PC-3 (cell line): ENCODE measurements around the gene ALDOC. TPM values are rescaled to one million over a fixed set of nuclear protein-coding genes. Genes with fewer than 3 reads are reported as not detected.

ENCODE experiments used
- ATAC-seq: fragments of 200-7000 bp; cut with Tn5 transposase; 2 replicates; pipeline ENCODE4 v1.9.1; 2020; ENCODE audit warnings: mild to moderate bottlenecking, moderate library complexity
- BruUV-seq: library from RNA; stranded (reverse); fragments of 400-500 nt; replicated peaks from 2 replicates; lab custom pipeline; 2021; lab: Mats Ljungman, UMichigan
- CTCF ChIA-PET: fragments of 300-600 bp; sonication (Branson Sonifier 250); formaldehyde crosslinking; loops from one replicate; lab custom pipeline; 2022; ENCODE audit warnings: antibody characterized with exemption; lab: Charles Lee
- POLR2A ChIA-PET: fragments of 300-600 bp; sonication (Branson Sonifier 250); formaldehyde crosslinking; loops from one replicate; lab custom pipeline; 2022; ENCODE audit warnings: antibody characterized with exemption; ENCODE audit not compliant: unreplicated experiment; lab: Charles Lee
- DNase-seq: peaks from one replicate; pipeline ENCODE4 v3.0.0-alpha.2; 2015
- H2AFZ ChIP-seq: fragments of 300-600 bp; sonication (generic); 2 replicates; pipeline ENCODE4 v1.6.0; 2016; ENCODE audit warnings: antibody characterized with exemption, low read length
- H3F3A ChIP-seq: fragments of 300-600 bp; sonication (generic); one replicate; pipeline ENCODE4 v1.6.0; 2017; ENCODE audit warnings: antibody characterized with exemption, low read length, control low read depth, mild to moderate bottlenecking; ENCODE audit not compliant: unreplicated experiment
- H3K27ac ChIP-seq: fragments of 300-600 bp; sonication (generic); 2 replicates; pipeline ENCODE4 v1.5.1; 2016; ENCODE audit warnings: mild to moderate bottlenecking, low read length
- H3K27me3 ChIP-seq: fragments of 300-600 bp; sonication (generic); 2 replicates; pipeline ENCODE4 v1.6.1; 2016; ENCODE audit warnings: low read length, mixed read lengths
- H3K36me3 ChIP-seq: fragments of 300-600 bp; sonication (generic); 2 replicates; pipeline ENCODE4 v1.6.1; 2016; ENCODE audit warnings: low read depth, mixed run types, low read length, mixed read lengths
- H3K4me1 ChIP-seq: fragments of 300-600 bp; sonication (generic); 2 replicates; pipeline ENCODE4 v1.5.1; 2016; ENCODE audit warnings: low read length; ENCODE audit not compliant: insufficient read depth
- H3K4me2 ChIP-seq: fragments of 300-600 bp; sonication (generic); 2 replicates; pipeline ENCODE4 v1.6.0; 2016; ENCODE audit warnings: low read length
- H3K4me3 ChIP-seq: fragments of 300-600 bp; sonication (generic); 2 replicates; pipeline ENCODE4 v1.5.1; 2016; ENCODE audit warnings: mild to moderate bottlenecking, low read length, mixed read lengths
- H3K79me2 ChIP-seq: fragments of 300-600 bp; sonication (generic); 2 replicates; pipeline ENCODE4 v1.6.1; 2017; ENCODE audit warnings: low read length, mixed read lengths
- H3K9ac ChIP-seq: fragments of 300-600 bp; sonication (generic); 2 replicates; pipeline ENCODE4 v1.6.0; 2016; ENCODE audit warnings: mild to moderate bottlenecking, low read length
- H3K9me2 ChIP-seq: fragments of 300-600 bp; sonication (generic); replicated peaks from 2 replicates; pipeline ENCODE4 v1.6.1; 2016; ENCODE audit warnings: mixed run types, low read length, mixed read lengths
- H3K9me3 ChIP-seq: fragments of 300-600 bp; sonication (generic); 2 replicates; pipeline ENCODE4 v1.6.1; 2016; ENCODE audit warnings: low read length, mixed read lengths
- H4K20me1 ChIP-seq: fragments of 300-600 bp; sonication (generic); 2 replicates; pipeline ENCODE4 v1.6.1; 2016; ENCODE audit warnings: low read length, mixed read lengths
- CTCF ChIP-seq: fragments of 300-600 bp; sonication (generic); conservative IDR thresholded peaks from 2 replicates; pipeline ENCODE4 v1.5.1; 2017; ENCODE audit warnings: antibody characterized with exemption, low read depth, mild to moderate bottlenecking, low read length
- intact Hi-C: fragments of 100-400 bp; cut with micrococcal nuclease; formaldehyde crosslinking; loops from 2 replicates; pipeline ENCODE4 v1.9.0; 2023
- total RNA-seq: library from RNA; depleted of rRNA; stranded (reverse); fragments of >200 nt; gene quantifications from 2 replicates; pipeline ENCODE4 v1.2.3, GENCODE V29; 2014; rRNA removed

ALDOC gene
- total RNA-seq, 1 experiment from 2014 or later, result 42.6 TPM

- no peak overlapping the region for H3K4me2 ChIP-seq
- POLR2A ChIA-PET, result no interaction called here
- H3K9me3 ChIP-seq, result no peaks in the 10 kb centered on the region
- H3K4me3 ChIP-seq, result no peak overlapping the region
- no peak for ATAC-seq
- no peaks in the 10 kb centered on the region for H3K36me3 ChIP-seq
- peaks cover 21% of the 10 kb centered on the region for H3K4me1 ChIP-seq
- CTCF ChIA-PET, result no interaction called here
- H2AFZ ChIP-seq, result no peak overlapping the region
- no peaks in the 10 kb centered on the region for H3K27me3 ChIP-seq
- H3K9ac ChIP-seq, result no peak overlapping the region
- H3F3A ChIP-seq, result no peaks in the 10 kb centered on the region
- no peaks in the 10 kb centered on the region for H4K20me1 ChIP-seq
- no peaks in the 10 kb centered on the region for H3K79me2 ChIP-seq
- no peak for DNase-seq
- no TSS peak for BruUV-seq
- TF ChIP-seq CTCF, result no peak
- H3K27ac ChIP-seq, result no peak overlapping the region
- intact Hi-C loops, result no loop called here
- H3K9me2 ChIP-seq, result no peaks in the 10 kb centered on the region
Observed at GRCh38 chr17:28523186-28523585, 53.5 kb downstream of the ALDOC start.

Other genes starting within 250 kb of the ALDOC start
- 12.9 and 23.1 TPM in 2 replicates for gene IFT20, start 241.4 kb downstream of the ALDOC start, total RNA-seq
- 18.8 and 27.5 TPM in 2 replicates for gene TNFAIP1, start 241.1 kb downstream of the ALDOC start, total RNA-seq
- 136 and 137 TPM in 2 replicates for gene POLDIP2, start 219.4 kb downstream of the ALDOC start, total RNA-seq
- gene SEBOX, start 211.7 kb downstream of the ALDOC start, total RNA-seq, result not detected in 2 replicates
- not detected in 2 replicates for gene VTN, start 206.6 kb downstream of the ALDOC start, total RNA-seq
- gene SARM1, start 205.2 kb downstream of the ALDOC start, total RNA-seq, result 6.7 and 8.4 TPM in 2 replicates
- gene SLC46A1, start 170.7 kb downstream of the ALDOC start, total RNA-seq, result 10.4 and 12.9 TPM in 2 replicates
- not detected in 2 replicates for gene SLC13A2, start 103.3 kb downstream of the ALDOC start, total RNA-seq
- not detected in 2 replicates for gene FOXN1, start 70.5 kb downstream of the ALDOC start, total RNA-seq
- gene UNC119, start 24.3 kb downstream of the ALDOC start, total RNA-seq, result 68.4 and 82.1 TPM in 2 replicates
- 15.8 and 22.4 TPM in 2 replicates for gene PIGS, start 5.4 kb downstream of the ALDOC start, total RNA-seq
- 86.6 and 118 TPM in 2 replicates for gene SPAG5, start 22.1 kb upstream of the ALDOC start, total RNA-seq
- gene RSKR, start 37.3 kb upstream of the ALDOC start, total RNA-seq, result 4.4 and 7.2 TPM in 2 replicates
- 103 and 171 TPM in 2 replicates for gene BLTP2, start 68.3 kb upstream of the ALDOC start, total RNA-seq
- 31.6 and 34.0 TPM in 2 replicates for gene SDF2, start 85.0 kb upstream of the ALDOC start, total RNA-seq
- 32.2 and 38.8 TPM in 2 replicates for gene SUPT6H, start 85.3 kb upstream of the ALDOC start, total RNA-seq
- gene PROCA1, start 135.0 kb upstream of the ALDOC start, total RNA-seq, result 1.9 and 2.6 TPM in 2 replicates
- 207 and 211 TPM in 2 replicates for gene RAB34, start 141.0 kb upstream of the ALDOC start, total RNA-seq
- 390 and 515 TPM in 2 replicates for gene RPL23A, start 143.1 kb upstream of the ALDOC start, total RNA-seq
- gene TLCD1, start 149.3 kb upstream of the ALDOC start, total RNA-seq, result 7.1 and 9.3 TPM in 2 replicates
- gene NEK8, start 151.9 kb upstream of the ALDOC start, total RNA-seq, result 2.4 and 3.7 TPM in 2 replicates
- 81.5 and 104 TPM in 2 replicates for gene TRAF4, start 167.1 kb upstream of the ALDOC start, total RNA-seq